Measurements from ENCODE around the gene UNC13C. TPM values are rescaled to one million over a fixed set of nuclear protein-coding genes. Genes with fewer than 3 reads are reported as not detected.

Gene UNC13C
- polyA plus RNA-seq, 3 donors = not detected

- WGBS, 3 donors = 73 to 91% (median 76%) methylated on average over 1 of the region's 1 CpG
- H3K27ac ChIP-seq (ENCODE audit: low read depth, low read length) = no peak overlapping the region
Measured at GRCh38 chr15:54011656-54012055, 33.4 kb downstream of the UNC13C start.

DNA sequence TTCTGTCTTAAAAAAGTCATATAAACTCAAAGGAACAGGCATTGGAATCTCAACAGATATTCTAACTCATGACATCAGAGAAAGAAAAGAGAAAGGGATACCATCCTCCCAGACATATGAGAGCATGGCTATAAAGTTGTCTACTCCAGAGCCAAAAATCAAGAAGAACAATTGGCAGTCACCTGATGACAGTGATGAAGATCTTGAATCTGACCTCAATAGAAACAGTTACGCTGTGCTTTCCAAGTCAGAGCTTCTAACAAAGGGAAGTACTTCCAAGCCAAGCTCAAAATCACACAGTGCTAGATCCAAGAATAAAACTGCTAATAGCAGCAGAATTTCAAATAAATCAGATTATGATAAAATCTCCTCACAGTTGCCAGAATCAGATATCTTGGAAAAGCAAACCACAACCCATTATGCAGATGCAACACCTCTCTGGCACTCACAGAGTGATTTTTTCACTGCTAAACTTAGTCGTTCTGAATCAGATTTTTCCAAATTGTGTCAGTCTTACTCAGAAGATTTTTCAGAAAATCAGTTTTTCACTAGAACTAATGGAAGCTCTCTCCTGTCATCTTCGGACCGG is 35.9 kb downstream of the UNC13C start:
- no peak overlapping the region for H3K27ac ChIP-seq (ENCODE audit: low read depth, low read length)
- 50 to 82% (median 58%) methylated on average over 4 of the region's 4 CpGs for WGBS, 3 donors

GRCh38 chr15:54017251-54017650 is 39.0 kb downstream of the UNC13C start:
- WGBS, 3 donors = 75 to 88% (median 84%) methylated on average over 1 of the region's 1 CpG

DNA sequence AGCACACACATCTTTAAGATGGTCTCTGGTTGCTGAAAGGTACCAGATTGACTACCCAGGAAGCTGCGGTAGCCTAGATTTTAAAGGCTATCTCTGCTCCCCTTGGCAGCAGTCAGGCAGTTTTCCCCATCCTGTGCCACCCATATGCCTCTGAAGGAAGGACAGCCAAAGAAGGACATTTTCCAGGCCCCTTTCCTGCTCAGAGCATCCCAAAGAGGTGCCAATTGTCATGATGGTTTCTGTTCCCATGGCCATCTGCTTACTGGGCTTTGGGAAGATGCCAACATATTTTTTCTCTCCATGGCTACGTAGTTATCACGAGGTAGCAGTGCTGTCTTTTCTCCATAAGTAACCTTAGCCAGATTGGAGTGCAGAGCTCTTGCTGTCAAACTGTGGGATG is 39.7 kb downstream of the UNC13C start:
- no peak overlapping the region for H3K27ac ChIP-seq (ENCODE audit: low read depth, low read length)
- 65 to 73% (median 72%) methylated on average over 3 of the region's 3 CpGs for WGBS, 3 donors

More at GRCh38 chr15:54017251-54017650, 39.0 kb downstream of the UNC13C start:
- H3K27ac ChIP-seq (ENCODE audit: low read depth, low read length) = no peak overlapping the region

DNA sequence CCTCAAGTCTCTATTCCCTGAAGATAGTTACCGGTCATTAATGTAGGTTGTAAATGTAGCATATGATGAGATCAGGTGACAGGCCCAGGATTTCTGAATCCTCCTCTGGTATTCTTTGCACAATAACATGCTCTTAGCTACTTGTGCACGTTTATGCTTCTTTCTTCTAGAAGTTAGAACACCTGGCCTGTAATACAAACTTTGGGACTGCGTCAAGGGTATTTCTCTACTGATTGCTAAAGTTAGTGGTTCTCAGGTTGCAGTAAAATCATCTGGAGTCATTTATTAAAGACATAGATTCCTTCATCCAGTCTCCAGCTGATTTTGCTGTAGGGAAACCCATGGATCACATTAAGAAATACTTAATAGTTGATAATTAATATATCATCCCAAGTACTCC is 48.0 kb downstream of the UNC13C start:
- WGBS, 3 donors = 78 to 85% (median 83%) methylated on average over 3 of the region's 3 CpGs
- no peak overlapping the region for H3K27ac ChIP-seq (ENCODE audit: low read depth, low read length)

DNA sequence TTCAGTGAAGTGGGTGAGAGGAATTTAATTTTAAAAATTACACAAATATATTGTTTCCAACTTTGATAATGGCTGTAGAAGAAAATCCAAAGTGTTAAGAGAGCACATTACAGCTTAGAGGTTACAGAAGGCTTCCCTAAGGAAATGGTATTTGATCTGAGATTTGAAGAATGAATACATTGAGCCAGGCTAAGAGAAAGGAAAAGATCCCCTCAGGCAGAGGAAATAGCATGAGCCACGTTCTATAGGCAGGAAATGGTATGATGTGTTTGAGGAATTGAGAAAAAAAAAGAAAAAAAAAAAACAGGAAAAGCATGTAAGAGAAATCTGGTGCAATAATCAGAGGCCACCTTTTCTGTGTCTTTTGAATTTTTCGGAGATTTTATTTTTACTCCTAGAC is 48.6 kb downstream of the UNC13C start:
- WGBS, 3 donors = 43 to 49% (median 47%) methylated on average over 2 of the region's 2 CpGs

GRCh38 chr15:54029081-54029480 is 50.8 kb downstream of the UNC13C start:
- WGBS, 3 donors = 65 to 77% (median 77%) methylated on average over 3 of the region's 3 CpGs
- H3K27ac ChIP-seq (ENCODE audit: low read depth, low read length) = no peak overlapping the region

More for the DNA sequence above, 48.6 kb downstream of the UNC13C start:
- H3K27ac ChIP-seq (ENCODE audit: low read depth, low read length) = no peak overlapping the region

DNA sequence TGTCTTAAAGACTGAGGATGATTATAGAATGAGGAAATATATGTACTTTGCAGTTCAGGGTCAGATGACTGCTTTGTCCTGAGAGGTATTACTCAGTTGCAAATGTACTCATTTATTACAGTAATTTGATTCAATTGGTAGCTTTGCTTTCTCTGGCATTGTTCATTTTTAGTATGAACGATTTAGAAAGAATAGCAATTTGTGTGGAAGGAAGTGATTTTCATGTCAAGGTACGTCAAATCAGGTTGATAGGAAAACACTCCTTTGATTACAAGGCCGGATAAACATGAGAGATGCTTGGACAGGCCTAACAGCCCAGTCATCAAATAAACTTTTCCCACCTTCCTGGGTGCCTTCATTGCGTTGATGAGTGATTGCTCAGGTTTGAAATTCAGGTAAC is 53.8 kb downstream of the UNC13C start:
- 75 to 85% (median 84%) methylated on average over 4 of the region's 4 CpGs for WGBS, 3 donors
- H3K27ac ChIP-seq (ENCODE audit: low read depth, low read length) = no peak overlapping the region

GRCh38 chr15:54033356-54033860 is 55.2 kb downstream of the UNC13C start:
- H3K27ac ChIP-seq (ENCODE audit: low read depth, low read length) = no peak overlapping the region
- WGBS, 3 donors = 42 to 52% (median 47%) methylated on average over 3 of the region's 3 CpGs

DNA sequence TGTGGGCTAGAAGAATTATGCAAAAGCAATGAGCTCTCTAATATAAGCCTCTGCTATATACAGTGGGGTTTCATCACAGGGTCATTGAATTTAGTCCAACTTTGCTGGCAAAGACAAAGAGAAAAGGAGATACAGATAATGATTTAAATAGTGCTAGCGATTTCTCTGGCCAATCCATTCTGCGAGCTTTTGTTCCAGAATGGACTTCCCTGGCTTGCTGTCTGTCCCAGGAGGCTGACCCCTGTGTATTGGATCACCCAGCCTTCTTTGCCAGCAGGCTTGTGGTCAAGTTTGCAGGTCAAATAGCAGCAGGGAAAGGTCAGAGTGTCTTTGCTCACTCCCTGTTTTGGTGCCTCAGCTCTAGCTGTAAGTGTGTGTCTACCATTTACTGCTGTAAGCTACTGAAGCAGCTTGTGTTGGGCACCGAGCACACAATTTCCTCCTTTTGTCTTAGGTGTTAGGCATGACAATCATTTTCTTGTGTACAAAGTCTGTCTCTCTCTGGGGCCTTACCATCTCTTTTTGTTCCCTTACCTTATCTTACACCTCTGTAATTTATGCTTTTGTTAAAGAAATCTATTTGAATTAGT is 55.7 kb downstream of the UNC13C start:
- WGBS, 3 donors = 28 to 56% (median 54%) methylated on average over 3 of the region's 3 CpGs
- H3K27ac ChIP-seq (ENCODE audit: low read depth, low read length) = no peak overlapping the region

DNA sequence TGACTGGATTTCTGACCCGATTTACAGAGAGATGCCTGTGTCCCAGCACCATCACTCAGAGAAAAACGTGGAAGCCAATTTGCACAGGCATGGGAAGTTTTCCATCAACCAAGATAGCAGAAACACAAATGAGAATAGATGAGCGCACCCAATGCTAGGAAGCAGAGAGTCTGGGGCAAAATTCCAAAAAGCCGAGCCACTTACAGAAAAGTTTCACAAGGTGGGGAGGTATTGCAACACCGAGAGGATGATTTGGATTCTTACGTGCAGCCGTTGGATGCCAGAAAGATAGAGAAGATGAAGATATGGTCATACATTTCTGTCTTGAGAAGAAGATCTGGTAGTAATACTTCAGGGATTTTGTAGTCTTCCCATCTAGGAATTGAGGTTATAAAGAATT is 57.4 kb downstream of the UNC13C start:
- WGBS, 3 donors = 81 to 85% (median 81%) methylated on average over 7 of the region's 7 CpGs
- H3K27ac ChIP-seq (ENCODE audit: low read depth, low read length) = no peak overlapping the region

- 73 to 84% (median 80%) methylated on average over 2 of the region's 2 CpGs for WGBS, 3 donors
Measured at GRCh38 chr15:54045397-54045796, 67.2 kb downstream of the UNC13C start.

GRCh38 chr15:54046093-54046492 is 67.9 kb downstream of the UNC13C start:
- 79 to 80% (median 79%) methylated on average over 2 of the region's 2 CpGs for WGBS, 3 donors
- H3K27ac ChIP-seq (ENCODE audit: low read depth, low read length) = no peak overlapping the region

More at GRCh38 chr15:54045397-54045796, 67.2 kb downstream of the UNC13C start:
- H3K27ac ChIP-seq (ENCODE audit: low read depth, low read length) = no peak overlapping the region

DNA sequence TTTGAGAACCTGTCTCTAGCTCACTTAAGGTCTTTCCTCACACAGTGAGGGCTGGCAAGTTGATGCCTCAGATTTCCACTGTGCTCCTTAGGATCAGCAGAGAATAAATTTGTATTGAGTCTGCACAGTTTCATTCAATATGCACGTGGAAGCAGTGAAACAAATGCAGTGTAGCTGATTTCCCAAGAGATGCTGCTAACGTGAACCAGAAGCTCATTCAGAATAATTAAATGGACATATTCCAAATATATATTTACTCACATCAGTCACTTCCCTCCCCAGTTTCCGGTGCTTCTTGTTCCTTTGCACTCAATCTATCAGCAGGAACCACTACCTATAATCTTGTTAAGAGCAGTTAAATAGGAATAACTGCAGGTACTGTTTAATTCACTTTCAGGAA is 86.1 kb downstream of the UNC13C start:
- WGBS, 3 donors = 21 to 35% (median 26%) methylated on average over 3 of the region's 3 CpGs

GRCh38 chr15:54066403-54066802 is 88.2 kb downstream of the UNC13C start:
- no peak overlapping the region for H3K27ac ChIP-seq (ENCODE audit: low read depth, low read length)
- 71 to 83% (median 80%) methylated on average over 3 of the region's 3 CpGs for WGBS, 3 donors

More for the DNA sequence above, 86.1 kb downstream of the UNC13C start:
- H3K27ac ChIP-seq (ENCODE audit: low read depth, low read length) = no peak overlapping the region

DNA sequence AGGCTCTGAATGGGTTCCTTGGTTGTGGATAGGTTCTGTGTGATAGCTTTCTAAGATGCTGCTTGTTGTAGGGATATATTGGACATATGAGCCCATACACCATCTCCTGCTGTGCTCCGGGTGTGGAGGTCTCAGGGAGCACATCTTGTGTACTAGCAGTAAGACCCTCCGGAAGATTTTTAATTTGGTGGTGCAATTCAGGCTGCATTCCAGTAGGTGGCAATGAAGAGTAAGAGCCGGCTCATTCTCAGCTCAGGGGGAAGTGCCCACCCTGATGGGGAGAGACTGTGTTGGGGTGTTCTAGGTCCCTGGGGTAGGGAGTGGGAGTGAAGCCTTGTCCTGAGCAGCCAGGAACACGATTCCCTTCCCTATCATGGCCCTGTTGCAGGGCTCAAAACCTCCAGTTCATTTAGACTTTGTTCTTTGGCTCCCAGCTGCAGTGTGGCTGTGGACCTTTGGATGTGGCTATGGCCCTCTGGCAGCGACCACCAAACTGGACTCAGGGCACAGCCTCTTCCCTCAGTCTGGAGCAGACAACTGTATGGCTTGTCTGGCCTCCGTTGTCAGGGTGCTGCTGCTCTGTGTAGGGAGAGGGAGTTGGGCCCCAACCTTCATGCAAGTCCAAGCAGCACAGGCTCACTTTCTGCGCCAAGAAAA is 104.7 kb downstream of the UNC13C start:
- 19 to 37% (median 34%) methylated on average over 7 of the region's 7 CpGs for WGBS, 3 donors
- H3K27ac ChIP-seq (ENCODE audit: low read depth, low read length) = no peak overlapping the region

- 68 to 82% (median 69%) methylated on average over 4 of the region's 4 CpGs for WGBS, 3 donors
- H3K27ac ChIP-seq (ENCODE audit: low read depth, low read length) = no peak overlapping the region
Measured at GRCh38 chr15:54083501-54083900, 105.3 kb downstream of the UNC13C start.

DNA sequence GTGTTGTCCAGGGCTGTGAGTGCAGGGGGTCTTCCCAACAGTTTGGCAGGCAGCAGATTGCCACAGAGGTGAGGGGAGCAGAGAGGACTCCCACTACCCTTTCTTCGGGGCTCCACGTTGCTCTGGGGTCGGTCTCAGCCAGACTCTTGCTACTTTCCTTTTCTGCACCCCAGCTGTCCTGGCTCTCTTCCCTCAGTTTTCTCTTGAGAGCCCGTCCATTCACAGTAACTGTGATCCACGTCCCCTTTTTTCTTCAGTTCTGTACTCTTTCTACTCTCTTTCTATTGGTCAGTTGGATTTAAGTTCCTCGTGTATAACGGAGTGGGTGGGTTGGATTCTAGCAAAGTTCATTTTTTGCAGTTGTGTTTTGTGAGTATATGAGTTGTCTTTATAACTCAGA is 105.8 kb downstream of the UNC13C start:
- H3K27ac ChIP-seq (ENCODE audit: low read depth, low read length) = no peak overlapping the region
- WGBS, 3 donors = 69 to 76% (median 72%) methylated on average over 7 of the region's 7 CpGs

GRCh38 chr15:54088837-54089236 is 110.6 kb downstream of the UNC13C start:
- 71 to 92% (median 74%) methylated on average over 2 of the region's 2 CpGs for WGBS, 3 donors
- H3K27ac ChIP-seq (ENCODE audit: low read depth, low read length) = no peak overlapping the region

Measured in adipose tissue (tissue), 3 donors.